NCI-H1092 treated with DMSO at 0.1 percent for 48 hours (cell line): ENCODE measurements around the gene B3GALNT2.
"Not testable (repeated sequence)": the region's sequence is repeated elsewhere in the genome, so short reads cannot be mapped to it uniquely, and the experiment has no call there.

Experiments
- DNase-seq: peaks from one replicate; lab custom pipeline; 2025; lab: John Stamatoyannopoulos, UW

The B3GALNT2 gene

GRCh38 chr1:235503403-235504121, 690 bp downstream of the B3GALNT2 start:
- DNase-seq = peak; percentile 74

- DNase-seq = peak; percentile 55
Measured at GRCh38 chr1:235502601-235503402, 1.4 kb downstream of the B3GALNT2 start.

DNA sequence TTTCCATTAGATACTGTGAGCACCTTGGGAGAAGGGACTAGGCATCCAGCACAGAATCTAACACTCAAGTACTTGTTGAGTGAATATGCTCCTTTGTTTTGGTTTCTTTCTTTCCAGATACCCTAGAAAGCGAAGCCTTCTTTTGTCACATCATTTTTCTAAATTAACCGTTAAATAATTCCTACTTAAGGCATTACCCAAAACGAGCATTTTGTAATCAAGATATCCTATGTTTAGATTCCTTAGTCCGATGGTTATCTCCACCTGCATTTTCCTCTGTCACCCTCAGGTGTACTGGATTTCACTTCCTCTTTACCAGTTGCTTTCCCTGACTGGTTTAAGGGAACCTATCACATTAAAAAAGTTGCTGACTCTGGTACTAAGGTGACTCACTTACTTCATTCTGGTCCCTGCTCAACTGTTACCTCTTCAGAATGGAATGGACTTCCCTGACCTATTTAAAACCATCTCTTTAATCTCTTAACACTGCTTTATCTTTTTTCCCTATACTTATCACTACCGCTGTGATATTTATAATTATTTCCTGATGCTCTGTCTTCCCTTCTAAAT, 3.2 kb downstream of the B3GALNT2 start:
- DNase-seq = no peak

GRCh38 chr1:235495551-235495950, 8.7 kb downstream of the B3GALNT2 start:
- DNase-seq = no peak

DNA sequence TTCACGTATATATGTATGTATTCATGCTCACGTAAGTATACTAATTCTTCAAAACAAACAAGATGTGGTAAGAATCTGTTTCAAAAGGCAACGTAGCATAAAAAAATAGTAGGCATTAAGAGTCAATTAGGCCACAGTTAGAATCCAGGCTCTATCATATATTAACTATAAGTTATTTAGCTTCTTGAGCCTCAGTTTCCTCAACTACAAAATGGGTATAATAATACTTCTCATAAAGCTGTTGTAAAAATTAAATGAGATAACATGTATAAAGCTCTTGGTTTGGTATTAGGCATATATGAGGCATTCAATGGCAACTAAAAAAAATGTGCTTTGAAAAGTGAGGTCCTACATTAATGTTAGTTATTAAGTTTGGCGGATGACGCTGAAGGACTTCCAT, 9.2 kb downstream of the B3GALNT2 start:
- DNase-seq = no peak

GRCh38 chr1:235494531-235494930, 9.7 kb downstream of the B3GALNT2 start:
- no peak for DNase-seq

- DNase-seq = no peak
Measured at GRCh38 chr1:235491644-235492043, 12.6 kb downstream of the B3GALNT2 start.

- DNase-seq = no peak
Measured at GRCh38 chr1:235486321-235486720, 17.9 kb downstream of the B3GALNT2 start.

- no peak for DNase-seq
Measured at GRCh38 chr1:235485558-235485957, 18.7 kb downstream of the B3GALNT2 start.

GRCh38 chr1:235483090-235483489, 21.2 kb downstream of the B3GALNT2 start:
- DNase-seq = no peak

DNA sequence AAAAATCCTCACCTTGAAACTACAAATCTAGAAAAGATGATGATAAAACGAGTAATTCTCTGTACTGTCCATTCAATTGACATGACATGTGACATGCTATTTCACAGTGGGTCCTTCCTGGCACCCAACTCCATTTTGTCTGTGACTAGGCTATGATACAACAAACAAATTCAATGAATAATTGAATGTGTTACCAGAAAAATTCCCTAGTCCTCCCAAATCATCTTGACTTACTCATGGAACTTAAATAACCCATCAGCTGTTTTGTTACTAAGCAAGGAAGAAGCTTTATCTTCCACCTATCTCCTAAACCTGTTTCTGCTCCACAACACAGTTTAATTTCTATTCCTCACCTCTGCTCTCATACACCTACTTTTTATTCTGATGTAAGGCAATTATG, 30.4 kb downstream of the B3GALNT2 start:
- DNase-seq = no peak

- no peak for DNase-seq
Measured at GRCh38 chr1:235470741-235471439, 33.4 kb downstream of the B3GALNT2 start.

GRCh38 chr1:235469897-235470296, 34.4 kb downstream of the B3GALNT2 start:
- not testable (repeated sequence) for DNase-seq

DNA sequence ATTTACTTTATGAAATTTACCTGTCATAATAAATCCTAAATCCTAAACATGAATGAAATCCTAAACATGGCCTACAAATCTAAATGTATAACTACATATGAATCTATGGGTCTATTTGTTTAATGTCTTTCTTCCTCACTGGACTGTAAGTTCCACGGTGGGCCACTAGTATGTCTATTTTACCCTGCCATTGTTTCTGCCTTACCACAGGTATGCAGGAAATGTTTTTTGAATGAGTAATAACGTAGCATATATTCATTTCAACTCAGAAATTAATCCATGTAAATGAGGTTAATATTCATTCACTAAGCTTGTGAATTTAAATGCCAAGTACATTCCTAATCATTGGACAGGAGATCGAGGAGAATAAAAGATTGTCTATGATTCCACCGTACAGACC, 35.3 kb downstream of the B3GALNT2 start:
- DNase-seq = no peak

- DNase-seq = no peak
Measured at GRCh38 chr1:235468004-235468403, 36.2 kb downstream of the B3GALNT2 start.

GRCh38 chr1:235465066-235465465, 39.2 kb downstream of the B3GALNT2 start:
- no peak for DNase-seq

GRCh38 chr1:235462832-235463231, 41.4 kb downstream of the B3GALNT2 start:
- DNase-seq = not testable (repeated sequence)

DNA sequence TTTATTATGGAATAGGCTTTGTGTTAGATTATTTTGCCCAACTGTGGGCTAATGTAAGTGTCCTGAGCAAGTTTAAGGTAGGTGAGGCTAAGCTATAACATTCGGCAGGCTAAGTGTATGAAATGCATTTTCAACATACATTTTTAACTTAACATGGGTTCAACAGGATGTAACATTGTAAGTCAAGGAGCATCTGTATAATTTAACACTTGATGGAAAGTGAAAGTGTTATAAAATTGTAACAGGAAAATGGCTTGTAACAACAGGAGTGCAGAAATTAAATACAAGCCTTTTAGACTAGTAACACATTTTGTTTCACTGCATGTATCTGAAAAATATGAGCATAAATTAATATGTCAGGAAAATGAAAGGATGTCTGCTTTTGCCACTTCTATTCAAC, 42.3 kb downstream of the B3GALNT2 start:
- DNase-seq = no peak

DNA sequence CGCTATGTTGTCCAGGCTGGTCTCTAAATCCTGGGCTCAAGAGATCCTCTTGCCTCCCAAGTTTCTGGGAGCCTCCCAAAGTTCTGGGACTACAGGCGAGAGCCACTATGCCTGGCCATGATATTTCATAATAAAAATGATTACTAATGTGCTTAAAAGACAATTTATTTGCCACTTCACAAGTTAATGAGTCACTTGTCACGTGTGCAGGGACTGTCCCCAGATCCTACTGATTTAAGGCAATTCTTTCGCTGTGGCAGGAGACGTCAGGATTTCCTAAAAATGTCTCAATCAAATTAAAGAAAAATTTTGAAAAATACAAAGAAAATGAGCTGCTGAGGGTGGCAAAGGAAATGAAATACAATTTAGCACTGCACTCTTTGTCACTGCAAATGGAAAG, 43.5 kb downstream of the B3GALNT2 start:
- no peak for DNase-seq

DNA sequence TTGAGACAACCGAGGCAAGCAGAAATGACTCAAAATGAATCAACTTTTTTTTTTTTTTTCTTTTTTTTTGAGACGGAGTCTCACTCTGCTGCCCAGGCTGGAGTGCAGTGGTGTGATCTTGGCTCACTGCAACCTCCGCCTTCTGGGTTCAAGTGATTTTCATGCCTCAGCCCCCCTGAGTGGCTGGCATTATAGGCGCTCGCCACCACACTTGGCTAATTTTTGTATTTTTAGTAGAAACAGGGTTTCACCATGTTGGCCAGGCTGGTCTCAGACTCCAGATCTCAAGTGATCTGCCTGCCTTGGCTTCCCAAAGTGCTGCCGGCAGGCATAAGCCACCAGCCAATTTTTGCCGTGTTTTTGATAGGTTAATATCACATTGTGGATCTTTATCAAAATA, 46.4 kb downstream of the B3GALNT2 start:
- not testable (repeated sequence) for DNase-seq

DNA sequence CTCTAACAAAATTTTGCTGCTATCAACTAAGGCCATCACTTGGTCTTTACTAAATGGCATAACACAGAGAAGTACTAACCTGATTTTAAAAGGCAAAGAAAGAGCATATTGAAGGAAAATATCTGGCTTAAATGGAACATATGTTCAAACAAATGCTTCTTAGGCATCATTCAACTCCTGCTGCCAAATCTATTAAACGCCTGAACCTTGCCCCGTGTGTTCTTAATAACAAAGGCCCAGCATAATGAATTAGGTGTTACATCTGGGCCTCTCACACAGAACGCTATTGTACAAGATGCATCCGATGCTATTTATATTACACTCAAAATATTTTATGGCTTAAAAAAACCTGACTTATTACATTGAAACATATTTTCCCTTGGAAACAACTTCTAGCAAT, 48.4 kb downstream of the B3GALNT2 start:
- DNase-seq = peak; percentile 45

- no peak for DNase-seq
Measured at GRCh38 chr1:235455097-235455496, 49.2 kb downstream of the B3GALNT2 start.
